Hypothalamus (tissue), 51 donors: Measurements from ENCODE around the gene NKX2-4.

Source experiments
- DNase-seq, 51 donors: peaks; one replicate each; lab custom pipeline; 2025; lab: John Stamatoyannopoulos, UW

The NKX2-4 gene

GRCh38 chr20:21365771-21366170 is 31.6 kb downstream of the NKX2-4 start:
- DNase-seq: no peak

- DNase-seq: no peak
These were observed 32.9 kb downstream of the NKX2-4 start for GRCh38 chr20:21364413-21364812.

- DNase-seq: no peak
These were observed 36.1 kb downstream of the NKX2-4 start for GRCh38 chr20:21361266-21361665.

- no peak for DNase-seq
These were observed 36.6 kb downstream of the NKX2-4 start for GRCh38 chr20:21360705-21361104.

- no peak for DNase-seq
These were observed 38.6 kb downstream of the NKX2-4 start for GRCh38 chr20:21358737-21359136.

GRCh38 chr20:21357844-21358243 is 39.5 kb downstream of the NKX2-4 start:
- no peak for DNase-seq

- no peak for DNase-seq
These were observed 40.9 kb downstream of the NKX2-4 start for GRCh38 chr20:21356386-21356785.

GRCh38 chr20:21355981-21356380 is 41.3 kb downstream of the NKX2-4 start:
- DNase-seq: no peak

- no peak for DNase-seq
These were observed 44.1 kb downstream of the NKX2-4 start for GRCh38 chr20:21353236-21353635.

GRCh38 chr20:21352703-21353102 is 44.6 kb downstream of the NKX2-4 start:
- no peak for DNase-seq
